Measurements from ENCODE around the gene STARD7.

DNA sequence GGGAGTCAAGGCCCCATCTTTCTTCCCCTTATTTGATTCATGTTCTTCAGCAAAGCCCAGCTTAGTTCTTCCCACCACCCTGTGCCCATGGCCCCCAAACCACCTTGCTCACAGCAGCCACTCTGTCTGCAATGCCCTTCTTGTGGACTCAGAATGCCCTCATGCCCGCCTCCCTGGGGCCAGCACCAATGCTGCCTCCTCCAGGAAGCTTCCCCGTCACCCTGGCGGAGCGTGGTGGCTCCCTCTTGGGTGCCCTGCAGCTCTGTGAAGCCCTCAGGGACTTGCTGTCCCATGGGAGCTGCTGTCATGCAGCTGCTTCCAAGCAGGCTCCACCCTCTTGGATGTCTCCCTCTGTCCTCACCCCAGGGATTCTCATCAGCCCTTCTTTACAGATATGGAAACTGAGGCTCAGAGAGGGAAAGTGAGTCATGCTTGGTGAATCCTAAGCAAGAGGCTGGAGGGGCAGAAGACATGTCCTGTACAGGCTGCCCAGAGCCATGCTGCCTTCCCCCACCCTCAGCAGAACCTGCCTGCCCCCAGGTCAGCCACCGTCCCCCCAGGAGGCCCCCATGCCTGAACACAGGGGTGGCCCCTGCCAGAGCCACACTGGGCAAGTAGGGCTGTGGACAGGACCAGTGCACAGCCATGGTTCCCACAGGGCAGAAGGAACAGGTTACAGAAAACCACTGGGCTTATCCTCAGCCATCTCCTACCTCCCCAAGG is 51.5 kb downstream of the STARD7 start:
- TF ChIP-seq POLR2A (IDR thresholded peaks at IDR 0.05; ENCODE audit: low read depth, low read length), result no peak
- no peak for TF ChIP-seq SPI1 (IDR thresholded peaks at IDR 0.05; ENCODE audit: low read depth, low read length)
- TF ChIP-seq POLR2AphosphoS5 (IDR thresholded peaks at IDR 0.05; ENCODE audit: low read depth, low read length), result no peak
- TF ChIP-seq TAF1 (IDR thresholded peaks at IDR 0.05; ENCODE audit: low read depth, low read length), result no peak

All from GM12891 (cell line).